Stomach (tissue), 9 donors: ENCODE measurements around the gene EVC. TPM values are rescaled to one million over a fixed set of nuclear protein-coding genes. Genes with fewer than 3 reads are reported as not detected.

Experiments
- DNase-seq, 2 donors: peaks; one replicate each; pipeline versions ENCODE4 v3.0.0 to v3.0.0-alpha.2; 2013 to 2019
- H3K27ac ChIP-seq, 5 donors: fragments of 200-600 bp in 4 of 5; sonication (generic) in 4 of 5; one replicate each; pipeline ENCODE4 v1.5.1; 2013 to 2019; ENCODE audit warnings: mild to moderate bottlenecking in 1 of 5, moderate library complexity in 1 of 5
- H3K27me3 ChIP-seq, 3 donors: fragments of 200-600 bp; sonication (generic); one replicate each; pipeline ENCODE4 v1.5.1; 2017 to 2019; ENCODE audit warnings: mixed run types in 1 of 3
- H3K36me3 ChIP-seq, 4 donors: fragments of 200-600 bp; sonication (generic); 1 replicate in 3 of 4; 2 replicates in 1 of 4; pipeline ENCODE4 v1.5.1; 2016 to 2019
- H3K4me1 ChIP-seq, 4 donors: fragments of 200-600 bp; sonication (generic); one replicate each; pipeline ENCODE4 v1.5.1; 2016 to 2019
- H3K4me3 ChIP-seq, 4 donors: fragments of 200-600 bp; sonication (generic) in 3 of 4; one replicate each; pipeline ENCODE4 v1.5.1; 2016 to 2019; ENCODE audit warnings: mild to moderate bottlenecking in 1 of 4
- H3K9me3 ChIP-seq, 4 donors: fragments of 200-600 bp; sonication (generic); one replicate each; pipeline ENCODE4 v1.5.1; 2016 to 2019
- CTCF ChIP-seq, 7 experiments: fragments of 450-650 bp in 4 of 7; fragments of 200-600 bp in 3 of 7; sonication (generic) in 3 of 7; IDR thresholded peaks; one replicate each; pipeline ENCODE4 v1.5.1; 2016 to 2019; ENCODE audit warnings: antibody characterized with exemption in 7 of 7, control low read depth in 2 of 7, mild to moderate bottlenecking in 1 of 7
- EP300 ChIP-seq: sonication (generic); formaldehyde crosslinking; IDR thresholded peaks from one replicate; pipeline ENCODE4 v1.6.1; 2017; ENCODE audit warnings: antibody characterized with exemption
- POLR2A ChIP-seq, 4 donors: fragments of 450-650 bp; IDR thresholded peaks; one replicate each; pipeline ENCODE4 v1.6.1; 2016; ENCODE audit warnings: antibody characterized with exemption in 4 of 4, control low read depth in 2 of 4, mild to moderate bottlenecking in 1 of 4, moderate library complexity in 1 of 4
- POLR2AphosphoS5 ChIP-seq, 3 donors: sonication (generic); formaldehyde crosslinking; IDR thresholded peaks; one replicate each; pipeline ENCODE4 v1.6.1; 2016; ENCODE audit warnings: antibody characterized with exemption in 3 of 3
- WGBS, 5 donors: extraction: QIAGEN DNeasy Blood & Tissue Kit in 3 of 5; methylation state at CpG; one replicate each; pipeline versions ENCODE4 v1.1.5 to v1.1.7; 2013 to 2018; 5-methylcytosine and 5-hydroxymethylcytosine counted together
- intact Hi-C: fragments of 100-400 bp; cut with DNase I; formaldehyde crosslinking; loops from one replicate; pipeline ENCODE4 v1.15.1; 2023; ENCODE audit warnings: low total_unique reads
- polyA plus RNA-seq, 3 donors: library from polyadenylated mRNA; stranded (reverse); fragments of 200-250 nt; gene quantifications; one replicate each; pipeline ENCODE4 v1.2.3, GENCODE V29; 2013
- total RNA-seq, 5 donors: library from RNA; depleted of rRNA; stranded (reverse); fragments of >200 nt; gene quantifications; one replicate each; pipeline versions ENCODE4 v1.1.0 to v1.2.3, GENCODE V29; 2014 to 2016
- donor health status: healthy with polysubstance abuse.
- donor health status: Bipolar disorder and iron deficiency.
- donor health status: healthy.

Gene EVC
- total and polyA plus RNA-seq, 8 donors, result 1.5 to 346 (median 12.5) TPM

- no peak overlapping the region for H3K27ac ChIP-seq
- no peaks in the 10 kb centered on the region for H3K9me3 ChIP-seq
- H3K4me3 ChIP-seq, result no peak overlapping the region
- H3K27me3 ChIP-seq, result no peaks in the 10 kb centered on the region
- no peaks in the 10 kb centered on the region for H3K4me1 ChIP-seq
- 93 to 100% (median 94%) methylated on average over 7 of the region's 7 CpGs for WGBS, 5 donors
- TF ChIP-seq POLR2AphosphoS5 (IDR thresholded peaks at IDR 0.05), result no peak
- no peak for TF ChIP-seq EP300
- no peak for TF ChIP-seq CTCF (IDR thresholded peaks at IDR 0.05)
- intact Hi-C loops, result no loop called here
- peaks cover 28 to 89% (median 67%) of the 10 kb centered on the region in 4 donors for H3K36me3 ChIP-seq
- no peak for DNase-seq
These were observed 46.1 kb downstream of the EVC start for GRCh38 chr4:5757091-5757490.

GRCh38 chr4:5757536-5757935 lies 46.5 kb downstream of the EVC start:
- intact Hi-C loops, result no loop called here
- Histone ChIP-seq H3K9me3 (no peaks in the 10 kb centered on the region), H3K36me3 (peaks cover 28 to 87% (median 65%) of the 10 kb centered on the region in 4 donors), H3K4me1 (no peaks in the 10 kb centered on the region), H3K4me3 (no peak overlapping the region), H3K27ac (no peak overlapping the region), H3K27me3 (no peaks in the 10 kb centered on the region)
- DNase-seq, result no peak
- 91 to 98% (median 94%) methylated on average over 4 of the region's 4 CpGs for WGBS, 5 donors
- TF ChIP-seq POLR2A (IDR thresholded peaks at IDR 0.05) (no peak), POLR2AphosphoS5 (IDR thresholded peaks at IDR 0.05) (no peak), EP300 (no peak), CTCF (IDR thresholded peaks at IDR 0.05) (no peak)

GRCh38 chr4:5757954-5758353 lies 47.0 kb downstream of the EVC start:
- Histone ChIP-seq H3K4me1 (no peaks in the 10 kb centered on the region), H3K9me3 (no peaks in the 10 kb centered on the region), H3K4me3 (no peak overlapping the region), H3K36me3 (peaks cover 25 to 83% (median 61%) of the 10 kb centered on the region in 4 donors), H3K27me3 (no peaks in the 10 kb centered on the region), H3K27ac (no peak overlapping the region)
- DNase-seq, result no peak
- intact Hi-C loops, result no loop called here
- WGBS, 5 donors, result 93 to 95% (median 95%) methylated on average over 10 of the region's 10 CpGs
- TF ChIP-seq POLR2A (IDR thresholded peaks at IDR 0.05) (no peak), EP300 (no peak), CTCF (IDR thresholded peaks at IDR 0.05) (no peak), POLR2AphosphoS5 (IDR thresholded peaks at IDR 0.05) (no peak)

GRCh38 chr4:5758741-5759140 lies 47.7 kb downstream of the EVC start:
- WGBS, 5 donors, result 71 to 80% (median 77%) methylated on average over 7 of the region's 7 CpGs
- Histone ChIP-seq H3K9me3 (no peaks in the 10 kb centered on the region), H3K4me1 (no peaks in the 10 kb centered on the region), H3K27me3 (no peaks in the 10 kb centered on the region), H3K36me3 (peaks cover 20 to 75% (median 54%) of the 10 kb centered on the region in 4 donors), H3K27ac (no peak overlapping the region), H3K4me3 (no peak overlapping the region)
- intact Hi-C loops, result no loop called here
- DNase-seq, result no peak
- TF ChIP-seq CTCF (IDR thresholded peaks at IDR 0.05), result no peak
- no peak for TF ChIP-seq POLR2A (IDR thresholded peaks at IDR 0.05)
- no peak for TF ChIP-seq POLR2AphosphoS5 (IDR thresholded peaks at IDR 0.05)
- TF ChIP-seq EP300, result no peak
